Measurements from ENCODE around the gene ZNF260.

ZNF260 gene

DNA sequence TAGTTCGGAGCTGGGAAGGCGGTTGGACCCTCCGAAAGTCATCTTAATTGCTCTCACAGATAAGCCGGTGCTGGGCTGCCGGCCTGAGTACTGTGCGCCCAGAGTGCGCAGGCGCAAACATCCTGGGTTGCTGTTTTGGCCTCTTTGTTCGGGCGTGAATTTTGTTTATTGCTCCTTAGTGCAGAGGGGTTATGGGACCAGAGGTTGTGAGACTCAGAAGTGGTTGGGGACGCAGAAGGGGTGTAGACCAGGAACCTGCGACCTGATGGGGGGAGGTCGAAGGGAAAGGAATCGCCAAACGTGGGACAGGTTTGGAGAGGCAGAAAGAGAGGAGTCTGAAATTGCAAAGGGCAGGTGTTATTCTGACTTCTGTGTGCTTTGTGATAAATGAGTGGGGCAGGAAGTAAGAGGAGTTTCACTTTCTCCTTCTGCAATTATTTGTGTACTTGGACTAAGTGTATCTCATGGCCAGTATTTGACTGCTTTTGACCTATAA is 38.1 kb downstream of the ZNF260 start:
- DNase-seq (ENCODE audit: low read depth, low spot score), result peak; percentile 48

DNA sequence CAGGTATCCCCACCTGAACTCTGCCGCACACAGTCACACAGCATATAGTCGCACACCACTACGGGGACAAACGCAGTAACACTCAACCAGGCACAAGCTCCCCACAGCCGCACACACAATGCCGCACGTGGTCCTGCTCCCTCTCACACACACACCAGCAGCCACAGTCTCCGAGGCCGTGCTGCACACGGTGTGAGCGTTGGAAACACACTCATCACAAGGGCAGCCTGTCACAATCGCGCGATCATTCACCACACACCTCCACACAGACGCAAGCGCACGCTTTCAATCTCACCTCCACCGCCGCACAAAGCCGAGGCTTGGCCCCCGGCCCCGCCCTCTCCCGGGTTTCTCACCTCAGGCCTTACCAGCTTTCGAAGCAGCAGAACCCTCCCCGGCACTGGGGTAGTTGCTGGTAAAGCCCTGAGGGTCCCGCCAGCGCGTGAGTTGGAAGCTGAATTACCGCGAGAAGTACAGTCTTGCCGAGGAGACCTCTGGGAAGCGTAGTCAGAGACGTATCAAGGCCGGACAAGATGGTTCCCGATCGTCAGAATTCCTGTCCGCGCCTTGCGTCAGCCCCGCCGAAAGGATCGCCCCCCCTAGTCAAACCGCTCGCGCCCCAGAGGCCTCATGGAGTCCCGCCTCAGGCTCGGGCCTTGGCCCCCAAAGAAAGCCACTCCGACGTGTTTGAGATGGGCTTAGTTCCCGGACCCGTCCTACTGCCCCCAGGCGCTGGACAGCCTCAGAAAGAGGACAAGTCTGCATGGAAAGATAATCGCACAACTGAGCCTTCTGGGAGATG is 38.8 kb downstream of the ZNF260 start, which contains the start of gene ZNF566:
Gene ZNF566 (minus strand): TSS at position 444 of the 802 bp plus-strand sequence. CDS start 13,004 bp downstream, outside the sequence.
- DNase-seq (ENCODE audit: low read depth, low spot score), result peak; percentile 87

DNA sequence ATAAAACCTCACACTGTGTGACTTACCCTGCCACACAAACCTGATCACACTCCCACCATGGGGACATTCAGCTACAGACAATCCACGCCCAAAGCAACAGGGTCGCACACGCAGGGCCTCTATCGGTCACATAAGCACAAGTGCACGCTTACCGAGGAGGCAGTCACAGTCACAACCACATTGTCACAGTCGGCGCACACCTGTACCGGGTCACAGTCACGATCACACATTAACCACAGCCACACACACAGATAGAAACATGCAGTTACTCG is 39.3 kb downstream of the ZNF260 start:
- peak; percentile 26 for DNase-seq (ENCODE audit: low read depth, low spot score)

DNA sequence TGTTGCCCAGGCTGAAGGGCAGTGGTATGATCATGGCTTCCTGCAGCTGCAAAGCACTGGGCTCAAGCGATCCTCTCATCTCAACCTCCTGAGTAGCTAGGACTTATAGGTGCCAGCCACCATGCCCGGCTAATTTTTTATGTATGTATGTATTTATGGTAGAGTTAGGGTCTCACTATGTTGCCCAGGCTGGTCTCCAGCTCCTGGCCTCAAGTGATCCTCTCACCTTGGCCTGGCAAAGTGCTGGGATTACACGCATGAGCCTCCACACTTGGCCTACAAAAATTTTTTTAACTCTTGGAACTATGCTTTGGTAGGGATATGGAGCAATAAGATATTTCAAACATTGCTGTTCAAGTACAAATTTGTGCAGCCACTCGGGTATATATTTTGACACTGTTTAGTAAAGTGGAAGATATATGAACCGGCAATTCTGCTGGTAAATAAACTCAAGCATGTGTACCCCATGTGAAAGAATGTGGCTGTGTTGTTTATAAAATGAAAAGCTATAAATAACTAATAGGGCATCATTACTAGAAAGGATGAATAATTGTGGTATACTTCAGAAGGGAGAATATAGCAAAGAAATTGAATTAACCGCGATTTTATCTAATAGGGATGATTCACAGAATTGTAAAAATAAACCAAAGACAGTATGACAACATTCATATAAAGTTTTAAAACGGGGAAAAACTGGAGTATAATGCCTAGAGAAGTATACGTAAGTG is 39.8 kb downstream of the ZNF260 start:
- DNase-seq (ENCODE audit: low read depth, low spot score), result no peak

DNA sequence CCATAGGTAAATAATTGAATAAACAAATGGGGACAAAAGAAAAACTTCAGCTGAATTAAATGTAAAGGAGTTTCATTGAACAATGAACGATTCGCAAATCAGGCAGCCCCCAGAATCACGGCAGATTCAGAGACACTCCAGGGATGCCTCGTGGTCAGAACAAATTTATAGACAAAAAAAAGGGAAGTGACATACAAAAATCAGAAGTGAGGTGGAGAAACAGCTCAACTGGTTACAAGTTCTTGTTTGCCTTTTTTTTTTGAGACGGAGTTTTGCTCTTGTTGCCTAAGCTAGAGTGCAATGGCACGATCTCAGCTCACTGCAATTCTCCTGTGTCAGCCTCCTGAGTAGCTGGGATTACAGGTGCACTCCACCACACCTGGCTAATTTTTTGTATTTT is 44.4 kb downstream of the ZNF260 start:
- DNase-seq (ENCODE audit: low read depth, low spot score), result no peak

DNA sequence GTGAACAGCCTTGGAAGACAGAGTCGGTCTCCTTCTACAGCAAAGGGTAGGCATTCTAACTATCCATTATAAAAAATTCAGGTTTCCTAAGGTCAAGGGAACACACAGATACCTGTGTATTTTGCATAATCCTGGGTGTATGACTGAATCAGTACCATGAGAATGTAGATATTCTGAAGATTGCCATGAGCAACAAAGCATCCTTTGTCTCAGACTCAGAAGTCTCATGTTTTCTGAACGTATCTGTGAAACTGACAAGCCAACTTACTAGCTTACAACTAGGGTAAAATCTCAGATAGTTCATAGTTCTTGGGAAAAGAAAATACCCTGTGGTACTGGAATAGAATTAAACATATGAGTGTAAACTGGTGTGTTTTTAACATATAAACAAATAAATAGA is 45.2 kb downstream of the ZNF260 start:
- DNase-seq (ENCODE audit: low read depth, low spot score), result no peak

Data from activated CD4-positive, CD25-positive, alpha-beta regulatory T cell treated with anti-CD3 and anti-CD28 coated beads, Interleukin-2, amount 50 U/mL, for 16 hours (primary cell).